ENCODE data around the gene PRKCH. TPM values are rescaled to one million over a fixed set of nuclear protein-coding genes. Genes with fewer than 3 reads are reported as not detected.
A peak's percentile ranks its signal among the peaks of the same experiment; 100 is the strongest.

PRKCH gene
- total and polyA plus RNA-seq, 2 experiments from 2014 or later: 2.4 to 3.5 TPM

- H2AFZ ChIP-seq: no peak overlapping the region
- in situ Hi-C loops (cut with MboI): no loop called here
- 95 to 100% methylated on average over 2 of the region's 2 CpGs for WGBS, 2 experiments (ENCODE audit: low coverage in 1 of 2, low lambda C conversion rate in 2 of 2, missing lambda C conversion rate in 2 of 2)
Observed at GRCh38 chr14:61518403-61518802, 197.0 kb downstream of the PRKCH start.

GRCh38 chr14:61519106-61519505, 197.7 kb downstream of the PRKCH start:
- Histone ChIP-seq H3K27ac (no peak overlapping the region), H3K27me3 (replicated peaks; ENCODE audit: insufficient read depth) (no peaks in the 10 kb centered on the region), H3K79me2 (ENCODE audit: insufficient read depth) (0 out of 2 replicates have a peak, but pooled peaks cover 3% of the 10 kb centered on the region), H2AFZ (no peak overlapping the region), H3K9me3 (ENCODE audit: low read depth) (no peaks in the 10 kb centered on the region), H3K4me2 (ENCODE audit: unreplicated experiment) (no peak overlapping the region), H3K4me3 (no peak overlapping the region), H3F3A (ENCODE audit: insufficient read depth) (peaks cover 44% of the 10 kb centered on the region), H3K9ac (no peak overlapping the region), H3K9me2 (ENCODE audit: insufficient read depth) (peaks cover 5% of the 10 kb centered on the region; the same call in 1 of the 2 replicates), H4K20me1 (ENCODE audit: insufficient read depth) (no peaks in the 10 kb centered on the region), H3K4me1 (ENCODE audit: insufficient read depth) (peaks cover 43% of the 10 kb centered on the region), H3K36me3 (ENCODE audit: low read depth) (no peaks in the 10 kb centered on the region)
- in situ Hi-C loops (cut with MboI): no loop called here
- WGBS, 2 experiments (ENCODE audit: low coverage in 1 of 2, low lambda C conversion rate in 2 of 2, missing lambda C conversion rate in 2 of 2): 94 to 95% methylated on average over 6 of the region's 6 CpGs
- TF ChIP-seq EZH2phosphoT487 (IDR thresholded peaks at IDR 0.05; ENCODE audit: insufficient read depth, low read depth) (no peak), EZH2 (IDR thresholded peaks at IDR 0.05; ENCODE audit: insufficient read depth, poor library complexity, severe bottlenecking) (no peak)
- DNase-seq: no peak

More at GRCh38 chr14:61518403-61518802, 197.0 kb downstream of the PRKCH start:
- Histone ChIP-seq H3K4me1 (ENCODE audit: insufficient read depth) (peaks cover 37% of the 10 kb centered on the region), H3K36me3 (ENCODE audit: low read depth) (no peaks in the 10 kb centered on the region), H3K9me3 (ENCODE audit: low read depth) (no peaks in the 10 kb centered on the region), H3K79me2 (ENCODE audit: insufficient read depth) (0 out of 2 replicates have a peak, but pooled peaks cover 3% of the 10 kb centered on the region), H3F3A (ENCODE audit: insufficient read depth) (peaks cover 37% of the 10 kb centered on the region), H3K9me2 (ENCODE audit: insufficient read depth) (peaks cover 5% of the 10 kb centered on the region; the same call in 1 of the 2 replicates), H3K4me2 (ENCODE audit: unreplicated experiment) (no peak overlapping the region), H3K4me3 (no peak overlapping the region), H3K9ac (no peak overlapping the region), H3K27ac (no peak overlapping the region), H4K20me1 (ENCODE audit: insufficient read depth) (no peaks in the 10 kb centered on the region), H3K27me3 (replicated peaks; ENCODE audit: insufficient read depth) (no peaks in the 10 kb centered on the region)
- DNase-seq: no peak
- TF ChIP-seq EZH2 (IDR thresholded peaks at IDR 0.05; ENCODE audit: insufficient read depth, poor library complexity, severe bottlenecking): no peak
- no peak for TF ChIP-seq EZH2phosphoT487 (IDR thresholded peaks at IDR 0.05; ENCODE audit: insufficient read depth, low read depth)

DNA sequence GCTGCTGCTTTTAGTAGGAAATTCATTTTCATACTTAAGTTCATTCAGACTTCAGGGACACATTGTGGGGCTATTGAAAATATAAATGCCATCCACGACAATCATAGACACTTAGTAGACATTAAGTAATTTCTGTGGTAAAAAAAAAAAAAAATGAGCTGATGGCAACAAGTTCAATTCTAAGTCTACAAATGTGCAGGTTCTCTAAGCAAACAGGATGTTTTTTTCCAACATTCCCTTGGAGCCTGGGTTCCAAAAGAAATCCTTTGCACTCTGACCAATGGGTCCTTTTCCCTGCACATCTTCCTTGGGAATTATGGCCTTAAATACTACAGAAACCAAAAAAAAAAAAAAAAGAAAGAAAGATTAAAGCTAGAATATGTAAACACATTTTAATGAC, 198.4 kb downstream of the PRKCH start:
- 0 out of 2 replicates have a peak, but pooled peaks cover 3% of the 10 kb centered on the region for H3K79me2 ChIP-seq (ENCODE audit: insufficient read depth)
- H3K9me3 ChIP-seq (ENCODE audit: low read depth): no peaks in the 10 kb centered on the region
- H3K4me1 ChIP-seq (ENCODE audit: insufficient read depth): peaks cover 49% of the 10 kb centered on the region
- H3K9me2 ChIP-seq (ENCODE audit: insufficient read depth): peaks cover 5% of the 10 kb centered on the region; the same call in 1 of the 2 replicates
- H3K9ac ChIP-seq: no peak overlapping the region
- no peak for DNase-seq
- H3K27me3 ChIP-seq (replicated peaks; ENCODE audit: insufficient read depth): no peaks in the 10 kb centered on the region
- peaks cover 50% of the 10 kb centered on the region for H3F3A ChIP-seq (ENCODE audit: insufficient read depth)
- in situ Hi-C loops (cut with MboI): no loop called here
- 98 to 100% methylated on average over 1 of the region's 1 CpG for whole genome bisulfite sequencing, 2 experiments (ENCODE audit: low coverage in 1 of 2, low lambda C conversion rate in 2 of 2, missing lambda C conversion rate in 2 of 2)
- no peak overlapping the region for H3K4me2 ChIP-seq (ENCODE audit: unreplicated experiment)
- H3K27ac ChIP-seq: no peak overlapping the region
- no peak overlapping the region for H2AFZ ChIP-seq
- H3K36me3 ChIP-seq (ENCODE audit: low read depth): no peaks in the 10 kb centered on the region
- no peak overlapping the region for H3K4me3 ChIP-seq
- H4K20me1 ChIP-seq (ENCODE audit: insufficient read depth): no peaks in the 10 kb centered on the region
- TF ChIP-seq EZH2 (IDR thresholded peaks at IDR 0.05; ENCODE audit: insufficient read depth, poor library complexity, severe bottlenecking) (no peak), EZH2phosphoT487 (IDR thresholded peaks at IDR 0.05; ENCODE audit: insufficient read depth, low read depth) (no peak)

DNA sequence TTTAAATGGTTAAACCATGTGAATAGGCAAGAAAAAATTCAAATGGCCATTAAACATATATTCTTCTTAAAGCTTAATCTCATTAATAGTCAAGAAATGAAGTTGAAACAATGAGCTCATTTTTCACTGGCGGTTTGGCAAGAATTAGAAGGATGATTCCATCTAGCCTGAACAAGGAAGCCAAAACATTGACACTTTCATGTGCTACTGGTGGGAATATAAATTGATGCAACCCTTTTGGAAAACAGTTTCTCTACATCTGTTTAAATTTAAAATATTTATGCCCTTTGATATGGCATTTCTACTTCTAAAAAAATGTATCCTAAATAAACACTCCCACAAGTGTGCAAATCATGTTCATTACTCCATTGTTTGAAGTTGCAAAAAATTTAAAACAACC, 199.2 kb downstream of the PRKCH start:
- 0 out of 2 replicates have a peak, but pooled peaks cover 3% of the 10 kb centered on the region for H3K79me2 ChIP-seq (ENCODE audit: insufficient read depth)
- no peaks in the 10 kb centered on the region for H3K27me3 ChIP-seq (replicated peaks; ENCODE audit: insufficient read depth)
- in situ Hi-C loops (cut with MboI): no loop called here
- H3K9ac ChIP-seq: no peak overlapping the region
- DNase-seq: peak; percentile 77
- no peaks in the 10 kb centered on the region for H3K36me3 ChIP-seq (ENCODE audit: low read depth)
- peaks cover 52% of the 10 kb centered on the region for H3F3A ChIP-seq (ENCODE audit: insufficient read depth)
- no peak overlapping the region for H2AFZ ChIP-seq
- H3K4me2 ChIP-seq (ENCODE audit: unreplicated experiment): peak overlapping the region; percentile 50
- WGBS, 2 experiments (ENCODE audit: low coverage in 1 of 2, low lambda C conversion rate in 2 of 2, missing lambda C conversion rate in 2 of 2): 9 to 12% methylated on average over 1 of the region's 1 CpG
- peaks cover 56% of the 10 kb centered on the region for H3K4me1 ChIP-seq (ENCODE audit: insufficient read depth)
- TF ChIP-seq EZH2phosphoT487 (IDR thresholded peaks at IDR 0.05; ENCODE audit: insufficient read depth, low read depth) (no peak), EZH2 (IDR thresholded peaks at IDR 0.05; ENCODE audit: insufficient read depth, poor library complexity, severe bottlenecking) (no peak)
- H3K9me2 ChIP-seq (ENCODE audit: insufficient read depth): peaks cover 5% of the 10 kb centered on the region; the same call in 1 of the 2 replicates
- no peaks in the 10 kb centered on the region for H4K20me1 ChIP-seq (ENCODE audit: insufficient read depth)
- no peak overlapping the region for H3K27ac ChIP-seq
- H3K4me3 ChIP-seq: no peak overlapping the region
- no peaks in the 10 kb centered on the region for H3K9me3 ChIP-seq (ENCODE audit: low read depth)

All from GM23248 (cell line).